Dermis blood vessel endothelial cell (primary cell): ENCODE data around the gene GJD2. TPM values are rescaled to one million over a fixed set of nuclear protein-coding genes. Genes with fewer than 3 reads are reported as not detected.

Source experiments
- DNase-seq: peaks from one replicate; pipeline ENCODE4 v3.0.0; 2010
- total RNA-seq: library from RNA; depleted of rRNA; stranded (reverse); fragments of >200 nt; gene quantifications from 2 replicates; pipeline ENCODE4 v1.2.3, GENCODE V29; 2014

Gene GJD2
- total RNA-seq, 1 donor from 2014 or later = not detected

DNA sequence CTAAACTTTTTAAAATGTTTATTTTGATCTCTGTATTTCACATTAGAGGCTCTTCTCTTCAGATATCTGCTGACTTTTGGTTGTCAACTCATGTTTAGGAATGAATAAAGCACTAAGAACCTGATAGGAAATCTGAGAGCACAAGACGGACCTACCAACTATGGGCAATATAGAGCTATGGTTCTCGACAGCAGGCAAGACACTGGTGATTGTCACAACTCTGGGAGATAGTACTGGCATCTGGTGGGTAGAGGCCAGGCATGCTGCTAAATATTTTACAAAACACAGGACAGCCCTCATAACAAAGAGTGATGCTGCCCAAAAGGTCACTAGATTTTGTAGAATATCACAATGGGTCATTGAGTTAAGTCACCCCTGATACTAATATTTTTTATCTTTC, 17.5 kb upstream of the GJD2 start:
- DNase-seq = no peak

DNA sequence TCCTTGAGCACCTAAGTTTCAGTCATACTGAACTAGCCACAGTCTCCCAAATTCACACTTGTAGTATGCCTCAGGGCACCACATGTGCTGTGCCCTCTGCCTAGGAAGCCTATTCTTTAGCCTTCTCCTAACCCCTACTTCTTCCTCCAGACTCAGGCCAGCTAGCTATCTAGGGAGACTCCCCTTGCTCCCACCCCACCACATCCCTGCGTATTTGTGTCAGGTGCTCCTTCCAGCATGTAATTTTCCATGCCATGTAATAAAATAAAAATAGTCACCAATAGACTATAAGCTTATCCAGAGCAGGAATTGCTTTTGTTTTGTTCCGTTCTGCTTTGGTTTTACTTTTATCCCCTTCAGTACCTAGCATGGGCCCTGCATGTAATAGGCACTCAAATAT, 14.9 kb upstream of the GJD2 start:
- no peak for DNase-seq

DNA sequence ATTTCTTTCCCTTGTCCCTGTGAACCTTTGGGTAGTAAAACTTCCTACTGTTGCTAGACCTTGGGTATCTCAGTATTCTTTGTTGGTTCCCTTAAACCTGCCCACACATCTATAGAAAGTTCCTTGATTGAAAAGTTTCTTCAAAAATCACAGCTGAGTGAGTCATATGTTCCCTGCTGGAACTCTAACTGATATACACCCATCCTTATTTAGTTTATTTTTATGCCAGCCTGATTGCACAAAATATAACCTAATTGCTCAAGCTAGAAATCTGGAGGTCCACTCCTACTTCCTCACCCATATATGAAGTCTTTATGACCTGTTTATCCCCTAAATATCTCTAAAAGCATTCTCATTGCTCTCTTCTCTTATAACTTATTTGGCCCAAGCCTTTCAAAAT, 13.7 kb upstream of the GJD2 start:
- DNase-seq = no peak

DNA sequence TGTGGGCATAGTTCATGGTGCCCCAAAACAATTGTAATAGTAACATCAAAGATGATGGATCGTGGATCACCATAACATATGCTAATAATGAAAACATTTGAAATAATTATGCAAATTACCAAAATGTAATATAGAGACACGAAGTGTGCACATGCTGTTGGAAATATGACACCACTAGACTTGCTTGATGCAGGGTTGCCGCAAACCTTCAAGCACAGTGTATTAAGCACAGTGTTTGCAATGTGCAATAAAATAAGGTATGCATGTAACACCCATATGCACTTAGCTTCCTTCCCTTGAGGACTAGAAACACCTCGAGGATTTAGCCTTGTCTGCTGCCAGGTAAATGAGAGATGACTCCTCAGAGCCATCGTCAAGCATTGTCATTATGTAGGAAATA, 10.9 kb upstream of the GJD2 start:
- no peak for DNase-seq

DNA sequence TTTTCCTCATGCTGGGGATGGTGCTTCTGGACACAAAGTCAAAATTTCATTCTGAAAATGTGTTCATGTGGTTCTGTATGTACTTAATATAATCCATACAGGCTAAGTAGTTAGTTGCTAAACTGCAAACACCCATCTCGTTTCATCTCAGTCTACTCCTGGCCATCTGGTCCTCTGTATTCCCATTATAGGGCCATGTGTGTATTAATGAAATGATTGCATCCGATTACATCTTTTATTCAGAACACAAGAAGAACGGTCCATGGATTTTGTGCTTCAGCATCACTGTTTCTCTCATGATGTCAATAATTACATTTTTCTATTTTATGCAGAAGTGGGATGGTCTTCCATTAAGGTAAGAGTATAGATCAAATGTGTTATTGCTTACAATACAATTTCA, 6.1 kb upstream of the GJD2 start:
- no peak for DNase-seq

DNA sequence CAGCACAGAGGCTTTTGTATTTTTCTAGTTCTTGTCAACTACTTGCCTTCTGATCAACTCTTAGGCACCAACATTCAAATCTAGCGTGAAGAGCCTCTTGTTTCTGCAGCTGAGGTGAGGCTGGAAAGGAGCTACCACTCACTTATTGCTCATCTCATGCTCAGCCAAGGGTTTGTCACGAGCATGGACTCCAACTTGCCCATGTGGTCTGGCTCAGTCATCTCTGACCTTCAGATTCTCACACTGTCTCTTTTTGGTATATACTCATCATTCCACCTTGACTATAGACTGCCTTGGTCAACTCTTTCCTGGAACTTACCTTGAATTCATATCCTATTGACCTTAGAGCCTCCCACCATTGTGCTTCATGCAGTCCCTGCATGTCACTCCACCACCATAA, 5.2 kb upstream of the GJD2 start:
- no peak for DNase-seq

DNA sequence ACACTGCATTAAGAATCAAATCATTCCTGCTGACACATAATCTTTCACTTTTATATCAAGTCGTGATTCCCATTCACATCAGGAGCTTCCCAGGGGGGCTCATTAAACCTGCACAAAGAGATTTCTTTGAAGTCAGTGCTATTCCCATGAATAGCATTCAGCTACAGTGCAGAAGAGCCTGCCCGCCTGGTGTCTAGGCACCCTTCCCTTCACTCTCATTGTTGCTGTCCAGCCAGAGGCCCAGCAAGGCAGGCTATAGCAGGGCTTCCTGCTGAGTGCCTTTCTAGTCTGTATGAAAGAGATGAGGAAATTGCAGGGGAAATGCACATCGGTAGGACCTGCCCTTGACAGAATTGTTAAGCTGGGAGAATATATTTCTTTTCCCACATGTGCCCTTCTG, 4.5 kb upstream of the GJD2 start:
- no peak for DNase-seq

DNA sequence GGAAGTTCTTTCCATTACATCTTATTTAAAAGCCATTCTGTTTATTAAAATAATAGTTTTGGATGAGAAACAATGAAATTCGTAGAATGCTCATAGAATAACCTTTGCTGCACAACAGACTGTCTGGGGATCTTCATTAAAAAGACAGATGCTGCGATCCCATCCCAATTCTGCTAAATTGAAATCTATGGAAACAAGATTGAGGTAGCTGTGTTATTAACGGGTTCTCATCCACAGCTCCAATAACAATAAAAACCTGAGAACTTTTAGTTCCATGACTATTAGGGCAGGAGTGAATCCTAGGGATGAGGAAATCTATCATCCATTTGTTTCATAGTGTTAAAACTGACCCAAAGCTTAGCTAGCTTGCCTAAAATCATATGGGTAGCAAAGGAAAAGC, 2.5 kb upstream of the GJD2 start:
- no peak for DNase-seq

DNA sequence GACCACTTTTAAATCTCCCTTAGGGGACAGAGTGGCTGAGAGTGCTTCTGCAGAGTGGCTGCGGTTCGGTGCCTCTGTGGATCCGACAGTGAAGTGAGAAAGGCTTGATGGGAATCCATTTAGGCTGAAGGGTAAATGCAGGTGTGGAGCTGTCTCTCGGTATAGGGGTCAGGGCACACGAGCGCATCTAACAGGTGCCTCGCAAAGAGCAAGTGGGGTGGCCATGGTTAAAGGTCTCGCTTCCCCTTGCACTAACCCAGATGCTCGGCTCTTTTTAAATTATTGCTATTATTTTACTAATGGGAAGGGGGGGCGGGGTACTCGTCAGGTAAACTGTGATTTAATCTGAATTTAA, 598 bp upstream of the GJD2 start:
- no peak for DNase-seq

DNA sequence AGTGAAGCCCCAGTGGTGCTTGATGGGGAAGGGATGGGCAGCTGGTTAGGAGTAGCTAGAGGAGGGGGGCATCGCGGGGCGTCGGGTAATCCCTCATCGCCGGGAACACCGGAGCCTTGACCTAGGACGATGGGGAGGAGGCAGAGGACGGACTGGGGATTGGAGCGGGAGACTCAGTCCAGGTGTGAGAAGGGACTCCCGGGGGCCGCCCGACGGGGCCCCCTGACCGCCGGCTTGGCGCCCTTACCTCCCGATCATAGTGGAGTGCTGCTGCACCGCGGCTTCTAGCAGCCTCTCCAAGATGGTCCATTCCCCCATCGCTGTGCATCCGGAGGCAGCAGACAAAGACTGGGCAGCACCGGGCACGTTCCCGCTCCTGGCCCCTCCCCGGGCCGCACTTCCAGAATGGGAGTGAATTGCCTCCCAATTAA, 612 bp downstream of the GJD2 start:
- no peak for DNase-seq

DNA sequence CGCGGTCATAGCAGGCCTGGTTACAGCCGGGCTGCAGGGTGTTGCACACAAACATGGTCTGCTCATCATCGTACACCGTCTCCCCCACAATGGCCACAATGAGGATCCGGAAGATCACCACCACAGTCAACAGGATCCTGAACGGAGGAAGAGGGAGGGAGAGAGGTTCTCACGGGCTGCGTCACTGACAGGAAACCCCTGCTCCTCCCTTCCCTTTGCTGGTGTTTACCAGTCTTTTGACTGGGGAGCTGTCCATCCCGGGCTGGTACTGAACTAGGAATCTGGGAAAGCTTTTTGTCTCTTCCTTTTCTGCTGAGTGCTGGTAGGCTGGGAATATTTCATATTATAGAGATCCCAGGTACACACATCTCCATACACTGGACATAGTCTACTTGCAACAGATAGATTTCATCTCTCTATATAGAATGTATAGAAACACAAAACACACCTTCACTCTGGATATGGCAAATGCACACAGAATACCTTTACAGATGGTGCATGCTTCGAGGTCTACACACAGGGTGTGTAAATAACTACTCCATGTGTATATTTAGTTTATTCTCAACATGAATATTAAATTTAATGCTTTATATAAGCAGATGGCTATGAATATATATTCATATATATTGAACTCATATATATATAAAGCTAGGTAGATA, 1.4 kb downstream of the GJD2 start:
- peak; percentile 57 for DNase-seq

DNA sequence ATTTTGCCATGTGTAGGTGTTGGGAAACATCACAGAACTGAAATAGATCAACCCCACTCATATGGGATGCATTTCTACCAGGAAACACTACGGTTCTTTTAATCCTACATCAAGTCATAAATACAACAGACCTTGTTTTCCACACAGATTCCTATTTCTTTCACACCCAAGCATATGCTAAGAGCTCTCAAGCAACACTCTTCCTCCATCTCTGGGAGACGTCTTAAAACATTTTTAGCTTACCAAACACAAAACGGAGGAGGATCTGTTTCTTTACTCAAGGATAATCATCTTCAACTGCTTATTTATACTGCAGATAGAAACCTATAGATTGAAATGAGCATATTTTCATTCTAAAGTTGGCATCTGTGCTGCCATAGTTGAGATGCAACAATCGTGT, 5.1 kb downstream of the GJD2 start:
- no peak for DNase-seq

DNA sequence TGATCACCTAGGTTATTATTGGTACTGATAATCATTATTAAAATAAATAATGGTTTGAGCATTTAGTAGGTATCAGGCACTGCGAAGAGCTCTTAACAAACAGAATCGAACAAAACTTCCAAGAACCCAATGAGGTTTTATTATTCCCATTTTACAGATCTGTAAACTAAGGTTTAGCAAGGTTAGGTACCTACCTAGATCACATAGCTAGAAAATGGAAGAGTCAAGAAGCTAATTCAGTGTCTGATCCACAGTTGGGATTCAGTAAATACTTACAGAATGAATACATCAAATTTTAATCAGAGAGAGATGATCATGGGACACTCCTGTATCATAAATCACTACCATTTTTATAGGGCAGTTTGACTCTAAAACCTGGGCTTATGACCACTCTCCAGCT, 15.5 kb downstream of the GJD2 start:
- DNase-seq = no peak

DNA sequence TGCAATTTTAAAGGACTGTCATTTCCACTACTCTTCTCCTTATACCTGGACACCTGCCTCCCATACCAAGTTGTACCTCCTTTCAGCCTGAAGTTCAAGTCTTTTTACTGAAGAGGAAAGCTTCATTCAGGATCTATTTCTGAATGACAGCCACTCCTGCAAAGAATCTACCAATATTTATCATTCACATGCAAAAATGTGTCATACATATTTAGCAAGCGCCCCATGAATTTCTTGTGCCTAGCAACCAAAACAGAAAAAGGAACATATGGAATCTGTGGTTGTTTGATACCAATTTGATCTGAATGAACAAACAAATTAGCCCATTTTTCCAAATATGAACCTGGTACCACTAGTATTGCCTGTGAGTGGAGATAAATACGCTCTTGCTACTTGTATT, 16.8 kb downstream of the GJD2 start:
- no peak for DNase-seq

DNA sequence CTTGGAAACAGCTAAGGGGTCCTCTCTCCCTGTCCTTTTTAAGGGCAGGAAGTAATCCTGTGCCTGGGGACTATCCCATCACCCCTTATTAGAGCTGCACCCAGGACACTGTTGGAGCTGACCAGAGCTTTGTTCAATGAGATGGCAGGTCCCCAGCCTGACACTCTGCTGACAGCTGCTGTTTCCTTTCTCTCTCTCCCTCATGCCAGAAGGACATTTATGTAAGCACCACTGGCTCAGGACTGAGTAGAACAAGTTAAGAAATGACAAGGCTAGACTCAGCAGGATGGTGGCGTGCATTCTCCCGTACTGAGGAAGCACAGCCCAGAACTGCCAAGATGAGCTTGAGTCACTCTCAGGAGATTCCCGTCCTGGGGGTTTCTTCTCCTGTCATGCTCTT, 17.3 kb downstream of the GJD2 start:
- DNase-seq = no peak

DNA sequence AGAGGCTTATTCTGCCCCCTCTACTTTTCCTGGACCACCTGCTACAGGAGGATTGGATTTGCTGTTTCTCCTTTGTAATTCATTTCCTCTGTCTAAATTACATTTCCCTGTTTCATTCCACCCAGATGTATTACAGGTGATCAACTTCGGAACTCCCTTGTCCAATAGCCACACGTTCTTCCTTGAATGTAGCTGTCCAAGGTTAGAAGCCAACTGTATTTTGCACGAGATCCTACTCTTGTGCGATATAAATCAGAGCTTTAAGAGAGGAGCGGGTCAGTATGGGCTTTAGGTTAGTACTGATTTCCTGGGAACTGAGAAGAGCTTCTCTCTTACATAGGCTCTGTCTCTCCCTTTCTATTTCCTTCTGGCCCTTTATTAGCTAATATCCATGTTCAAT, 20.5 kb downstream of the GJD2 start:
- DNase-seq = no peak

DNA sequence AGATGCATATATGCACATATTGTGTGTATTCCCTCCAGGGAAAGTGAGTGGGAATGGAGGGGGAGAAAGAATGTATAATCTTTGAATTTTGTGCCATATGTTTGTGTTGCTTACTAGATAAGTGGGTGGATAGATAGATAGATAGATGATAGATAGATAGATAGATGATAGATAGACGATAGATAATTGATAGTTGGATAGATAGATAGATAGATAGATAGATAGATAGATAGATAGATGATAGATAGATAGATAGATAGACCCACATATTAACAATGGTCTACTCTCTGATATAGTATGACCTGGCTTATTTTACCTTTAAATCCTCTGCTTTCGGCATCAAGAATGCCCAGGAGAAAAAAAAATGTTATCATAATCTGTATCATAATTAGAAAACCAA, 21.2 kb downstream of the GJD2 start:
- no peak for DNase-seq

DNA sequence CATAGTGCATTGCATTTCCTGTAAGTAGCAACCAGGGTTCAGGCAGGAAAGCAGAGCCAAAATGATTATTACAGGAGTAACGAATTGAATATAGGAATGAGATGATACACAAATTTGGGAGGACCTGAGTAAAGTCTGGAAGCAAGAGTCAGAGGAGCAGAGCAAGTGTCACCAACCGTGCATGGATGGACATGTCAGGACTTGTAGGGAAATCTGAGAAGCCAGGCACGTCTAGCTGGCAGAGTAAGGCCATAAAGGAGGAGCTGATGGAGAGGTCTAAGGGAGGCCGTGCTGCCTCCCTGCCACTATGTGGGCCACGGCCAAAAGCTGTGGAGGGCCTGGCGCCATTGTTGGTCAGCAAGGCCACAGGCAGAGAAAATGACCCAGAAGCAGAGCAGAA, 22.4 kb downstream of the GJD2 start:
- no peak for DNase-seq

DNA sequence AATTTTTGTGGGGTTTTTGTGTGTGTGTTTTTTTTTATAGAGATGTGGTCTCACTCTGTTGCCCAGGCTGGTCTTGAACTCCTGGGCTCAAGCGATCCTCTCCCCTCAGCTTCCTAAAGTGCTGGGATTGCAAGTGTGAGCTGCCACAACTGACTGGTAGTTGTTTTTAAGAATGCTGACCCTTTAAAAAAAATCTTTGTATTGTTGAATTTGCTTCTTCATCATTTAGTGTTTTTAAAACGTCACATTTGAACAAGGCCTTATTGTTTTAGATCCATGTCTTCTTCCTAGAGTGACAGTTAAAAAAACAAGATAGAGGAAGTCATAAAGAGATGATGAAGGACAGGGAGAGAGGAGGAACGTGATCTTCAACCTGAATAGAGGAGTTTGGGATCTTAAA, 24.1 kb downstream of the GJD2 start:
- DNase-seq = no peak

DNA sequence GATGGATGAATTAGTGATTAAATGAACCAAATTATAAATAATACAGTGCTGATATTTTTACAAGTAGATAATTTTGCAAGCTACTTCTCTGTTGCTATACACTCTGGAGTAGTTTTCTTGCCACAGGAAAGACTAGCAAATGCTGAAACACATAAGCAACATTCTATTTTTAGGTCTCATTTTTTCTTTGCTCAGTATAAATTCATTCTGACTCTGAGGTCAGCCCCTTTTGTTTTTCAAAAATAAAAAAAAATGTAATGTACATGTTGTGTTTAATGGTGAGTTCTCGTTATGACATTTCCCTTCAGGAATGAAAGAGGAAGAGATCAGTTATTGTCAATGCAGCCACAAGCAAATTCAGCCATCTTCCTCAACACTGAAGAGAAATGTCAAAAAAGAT, 24.9 kb downstream of the GJD2 start:
- no peak for DNase-seq

DNA sequence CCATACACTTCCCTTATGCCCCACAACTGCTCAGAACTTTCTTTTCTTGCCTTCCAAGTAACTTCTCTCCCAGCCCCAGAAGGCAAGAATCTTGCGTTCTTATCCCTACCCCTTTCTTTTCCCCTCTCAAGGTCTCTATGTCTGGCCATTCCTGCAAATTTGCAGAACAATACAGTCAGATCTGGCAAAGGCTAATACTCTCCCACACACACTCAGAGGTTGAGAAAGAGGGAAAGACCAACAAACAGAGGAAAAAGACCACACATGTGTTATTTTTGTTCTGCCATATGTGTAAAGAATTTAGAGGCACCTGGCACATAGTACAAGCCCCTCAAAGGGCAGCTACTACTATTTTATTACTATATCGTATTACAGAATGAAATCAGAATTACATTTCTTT, 25.7 kb downstream of the GJD2 start:
- no peak for DNase-seq

DNA sequence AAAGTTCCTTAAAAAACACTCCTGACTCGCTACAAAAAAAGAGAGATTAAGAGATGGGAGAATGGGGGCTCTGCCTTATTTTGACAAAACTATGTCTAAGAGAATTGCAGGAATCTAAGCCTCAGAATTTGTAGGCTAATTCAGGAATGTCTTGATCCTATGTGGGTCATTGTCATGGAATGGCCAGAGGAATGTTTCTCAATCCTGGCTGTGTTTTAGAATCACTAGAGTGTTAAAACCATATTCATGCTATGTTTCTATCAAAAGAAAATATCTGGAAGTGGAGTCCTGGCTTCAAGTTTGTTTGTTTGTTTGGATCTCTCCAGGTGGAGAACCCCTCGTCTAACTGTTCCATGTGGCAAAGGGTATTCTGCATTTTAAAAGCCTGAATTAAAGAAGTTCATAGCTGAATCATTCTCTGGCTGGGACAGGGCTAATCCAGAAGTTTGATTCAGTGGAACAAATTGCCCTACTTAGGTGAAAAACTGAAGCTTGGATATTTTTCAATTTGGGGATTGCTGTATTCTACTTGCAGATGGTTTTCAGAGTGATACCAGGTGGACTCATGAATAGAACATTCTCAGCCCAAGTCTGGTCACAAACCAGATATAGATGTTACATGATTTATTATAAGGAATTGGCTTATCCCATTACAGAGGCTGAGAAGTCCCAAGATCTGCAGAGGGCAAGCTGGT, 28.2 kb downstream of the GJD2 start:
- DNase-seq = no peak

DNA sequence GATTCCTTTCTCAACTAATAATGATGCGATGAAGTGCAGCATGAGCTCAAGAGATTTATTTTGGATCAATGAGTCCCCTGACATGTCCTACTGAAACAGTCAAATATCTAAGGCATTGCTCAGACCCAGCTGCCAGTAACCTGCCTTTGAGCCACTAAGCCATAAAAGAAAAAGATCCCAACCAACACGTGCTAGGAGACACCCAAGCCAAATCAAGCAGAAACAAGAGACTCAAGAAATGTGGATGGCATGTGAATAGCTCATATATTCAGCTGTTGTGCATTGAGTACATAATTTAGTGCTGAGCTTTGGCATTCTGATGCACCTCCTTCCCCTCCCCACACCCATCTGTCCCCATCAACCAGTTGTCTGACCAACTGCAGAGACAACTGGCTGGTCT, 29.2 kb downstream of the GJD2 start:
- DNase-seq = no peak

DNA sequence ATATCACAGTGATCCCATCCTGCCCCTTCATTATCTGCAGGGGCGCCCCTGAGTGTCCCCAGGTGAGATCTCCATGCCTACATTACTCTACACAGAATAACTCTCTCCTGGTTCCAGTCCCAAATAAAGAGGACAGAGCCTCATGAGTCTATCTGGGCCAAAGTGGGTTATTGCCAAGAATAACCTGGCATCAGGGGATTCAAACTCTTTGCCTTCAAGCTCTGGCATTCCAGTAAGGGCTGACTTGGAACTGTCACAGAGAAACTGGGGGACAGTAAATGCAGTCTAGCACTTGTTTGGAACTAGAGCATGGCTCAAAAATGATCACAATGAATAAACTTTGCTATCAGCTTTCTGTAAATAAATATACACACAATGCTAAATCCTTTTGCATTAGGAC, 30.3 kb downstream of the GJD2 start:
- DNase-seq = no peak

DNA sequence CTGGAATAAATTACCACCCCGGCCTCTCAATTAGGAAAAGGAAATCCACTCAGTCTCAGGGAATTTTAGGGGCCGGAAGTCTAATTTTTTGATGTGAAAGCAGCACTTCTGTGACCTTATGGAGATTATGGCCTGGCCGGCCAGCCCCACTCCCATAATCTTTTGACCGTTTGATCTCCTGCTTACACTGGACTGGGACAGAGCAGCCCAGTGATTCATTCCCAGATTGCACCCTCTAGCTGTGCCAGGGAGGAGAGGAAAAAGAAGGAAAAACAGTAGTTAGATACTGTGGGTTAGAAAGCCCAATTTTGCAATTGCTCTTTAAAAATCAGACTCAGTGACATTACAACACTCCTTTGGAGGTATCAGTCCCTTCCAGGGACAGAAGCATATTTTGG, 32.4 kb downstream of the GJD2 start:
- DNase-seq = peak; percentile 45
